ENCODE results near the gene ZFAND3.

The ZFAND3 gene

GRCh38 chr6:38004908-38005307, 185.4 kb downstream of the ZFAND3 start:
- no peak for DNase-seq (ENCODE audit: low read depth in 2 of 2)

GRCh38 chr6:38011937-38012336, 192.4 kb downstream of the ZFAND3 start:
- no peak for DNase-seq (ENCODE audit: low read depth in 2 of 2)

GRCh38 chr6:38012573-38012972, 193.0 kb downstream of the ZFAND3 start:
- DNase-seq (ENCODE audit: low read depth in 2 of 2), result peak; percentile 3 to 9

GRCh38 chr6:38015341-38015740, 195.8 kb downstream of the ZFAND3 start:
- DNase-seq (ENCODE audit: low read depth in 2 of 2), result no peak

GRCh38 chr6:38016824-38017223, 197.3 kb downstream of the ZFAND3 start:
- DNase-seq (ENCODE audit: low read depth in 2 of 2), result no peak

- DNase-seq (ENCODE audit: low read depth in 2 of 2), result no peak
Observed at GRCh38 chr6:38018755-38019165, 199.2 kb downstream of the ZFAND3 start.

GRCh38 chr6:38020593-38020992, 201.1 kb downstream of the ZFAND3 start:
- no peak for DNase-seq (ENCODE audit: low read depth in 2 of 2)

GRCh38 chr6:38021029-38021428, 201.5 kb downstream of the ZFAND3 start:
- DNase-seq (ENCODE audit: low read depth in 2 of 2), result no peak

- DNase-seq (ENCODE audit: low read depth in 2 of 2), result no peak
Observed at GRCh38 chr6:38021571-38021970, 202.0 kb downstream of the ZFAND3 start.

- DNase-seq (ENCODE audit: low read depth in 2 of 2), result no peak
Observed at GRCh38 chr6:38022688-38023087, 203.2 kb downstream of the ZFAND3 start.

GRCh38 chr6:38024908-38025307, 205.4 kb downstream of the ZFAND3 start:
- DNase-seq (ENCODE audit: low read depth in 2 of 2), result no peak

GRCh38 chr6:38025451-38025850, 205.9 kb downstream of the ZFAND3 start:
- no peak for DNase-seq (ENCODE audit: low read depth in 2 of 2)

GRCh38 chr6:38027685-38028373, 208.3 kb downstream of the ZFAND3 start:
- DNase-seq (ENCODE audit: low read depth in 2 of 2), result no peak

GRCh38 chr6:38030380-38030779, 210.9 kb downstream of the ZFAND3 start:
- no peak for DNase-seq (ENCODE audit: low read depth in 2 of 2)

GRCh38 chr6:38032797-38033196, 213.3 kb downstream of the ZFAND3 start:
- DNase-seq (ENCODE audit: low read depth in 2 of 2), result no peak

- DNase-seq (ENCODE audit: low read depth in 2 of 2), result no peak
Observed at GRCh38 chr6:38033442-38033982, 214.0 kb downstream of the ZFAND3 start.

GRCh38 chr6:38034274-38034914, 214.9 kb downstream of the ZFAND3 start:
- DNase-seq (ENCODE audit: low read depth in 2 of 2), result no peak

- DNase-seq (ENCODE audit: low read depth in 2 of 2), result no peak
Observed at GRCh38 chr6:38035478-38035877, 216.0 kb downstream of the ZFAND3 start.

GRCh38 chr6:38039502-38039901, 220.0 kb downstream of the ZFAND3 start:
- DNase-seq (ENCODE audit: low read depth in 2 of 2), result no peak

- no peak for DNase-seq (ENCODE audit: low read depth in 2 of 2)
Observed at GRCh38 chr6:38040254-38040653, 220.7 kb downstream of the ZFAND3 start.

- no peak for DNase-seq (ENCODE audit: low read depth in 2 of 2)
Observed at GRCh38 chr6:38043259-38043753, 223.8 kb downstream of the ZFAND3 start.

GRCh38 chr6:38045701-38046305, 226.3 kb downstream of the ZFAND3 start:
- no peak for DNase-seq (ENCODE audit: low read depth in 2 of 2)

- DNase-seq (ENCODE audit: low read depth in 2 of 2), result no peak
Observed at GRCh38 chr6:38047562-38047961, 228.0 kb downstream of the ZFAND3 start.

Data from stimulated activated CD4-positive, alpha-beta T cell treated with anti-CD3 and anti-CD28 coated beads, Interleukin-1b, Interleukin-23, amount 100 ng/mL, for 4 hours (primary cell).